D721Med (cell line): ENCODE measurements around the gene TOMM6.

Source experiments
- DNase-seq: peaks from one replicate; pipeline ENCODE4 v3.0.0; 2011; ENCODE audit warnings: low spot score; ENCODE audit not compliant: insufficient read length
- FAIRE-seq: peaks from 2 replicates; lab custom pipeline; 2011; peaks lifted over from hg19 to GRCh38; lab: Jason Lieb, UNC
- TF ChIP-seq, protein P1 (sequence below): IDR thresholded peaks from 2 replicates; pipeline ENCODE4 v1.5.1; 2012; ENCODE audit warnings: mild to moderate bottlenecking, control low read depth; ENCODE audit not compliant: insufficient read depth; ENCODE audit errors: missing control alignments

Gene TOMM6

DNA sequence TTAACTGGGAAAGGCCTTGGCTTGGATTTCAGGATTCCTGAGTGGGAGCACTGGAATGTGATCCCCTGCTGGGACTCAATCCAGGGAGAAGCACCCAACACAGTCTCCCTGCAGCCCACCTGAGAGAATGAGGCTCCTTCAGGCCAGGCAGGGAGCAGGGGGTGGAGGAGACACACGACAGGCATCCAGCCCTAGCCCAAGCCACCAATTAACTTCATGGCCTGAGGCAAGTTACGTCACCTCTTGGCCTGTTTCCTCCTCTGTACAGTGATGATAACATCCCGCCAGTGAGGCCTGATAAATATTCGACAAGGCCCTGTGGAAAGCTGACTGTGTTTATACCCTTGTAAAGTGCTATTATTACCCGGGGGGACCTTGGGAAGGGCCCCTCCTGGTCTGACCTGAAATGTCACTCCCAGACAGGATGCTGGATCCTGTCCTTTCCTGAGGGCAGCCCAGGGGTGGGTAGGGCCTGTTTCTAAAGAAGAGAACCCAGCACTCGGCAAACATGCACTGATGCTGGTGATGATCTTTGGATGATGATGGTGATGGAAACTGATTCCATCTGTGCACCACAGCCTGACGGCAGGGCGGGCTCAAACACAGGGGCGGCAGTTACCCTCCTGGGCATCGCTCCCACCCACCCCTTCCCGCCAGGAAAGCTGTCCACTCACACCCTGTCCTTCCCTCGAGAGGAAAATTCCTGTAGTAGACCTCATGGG, 20.2 kb upstream of the TOMM6 start:
- no peak for DNase-seq
- FAIRE-seq = no peak

DNA sequence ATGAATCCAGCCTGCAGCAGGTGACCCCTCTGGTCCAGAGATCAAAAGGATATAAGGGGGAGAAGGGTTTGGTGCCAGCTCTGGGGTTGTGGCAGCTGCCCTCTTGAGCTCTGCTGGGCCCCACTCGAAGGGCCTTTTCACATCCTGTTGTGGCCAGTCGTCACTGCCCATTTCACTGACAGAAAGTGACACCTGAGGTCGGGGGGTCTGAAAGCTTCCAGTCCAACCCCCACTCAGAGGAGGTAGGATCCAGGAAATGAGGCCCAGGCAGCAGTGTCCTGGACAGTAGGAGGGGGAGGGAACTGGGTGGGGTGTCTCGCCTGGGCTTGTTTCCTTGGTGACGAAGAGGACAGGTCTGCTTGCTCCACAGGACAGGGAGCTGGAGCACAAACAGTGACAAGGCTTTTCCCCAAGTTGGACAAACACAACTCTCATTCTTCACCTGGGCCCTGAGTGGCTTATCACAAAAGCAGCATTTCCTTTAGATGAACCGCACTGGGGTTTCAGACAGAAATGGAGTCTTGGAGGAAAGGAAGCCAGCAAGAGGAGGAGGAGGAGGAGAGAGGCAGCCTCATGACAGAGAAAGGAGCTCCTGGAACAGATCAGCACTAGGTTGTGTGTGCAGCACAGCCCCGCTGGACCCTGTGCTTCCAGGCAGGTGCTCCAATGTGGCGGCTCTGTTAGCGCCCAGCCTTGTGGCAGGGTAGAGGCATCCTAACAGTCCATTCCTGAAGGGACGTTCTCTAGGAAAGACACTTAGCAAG, 18.8 kb upstream of the TOMM6 start:
- DNase-seq = no peak
- TF ChIP-seq, protein P1, sequence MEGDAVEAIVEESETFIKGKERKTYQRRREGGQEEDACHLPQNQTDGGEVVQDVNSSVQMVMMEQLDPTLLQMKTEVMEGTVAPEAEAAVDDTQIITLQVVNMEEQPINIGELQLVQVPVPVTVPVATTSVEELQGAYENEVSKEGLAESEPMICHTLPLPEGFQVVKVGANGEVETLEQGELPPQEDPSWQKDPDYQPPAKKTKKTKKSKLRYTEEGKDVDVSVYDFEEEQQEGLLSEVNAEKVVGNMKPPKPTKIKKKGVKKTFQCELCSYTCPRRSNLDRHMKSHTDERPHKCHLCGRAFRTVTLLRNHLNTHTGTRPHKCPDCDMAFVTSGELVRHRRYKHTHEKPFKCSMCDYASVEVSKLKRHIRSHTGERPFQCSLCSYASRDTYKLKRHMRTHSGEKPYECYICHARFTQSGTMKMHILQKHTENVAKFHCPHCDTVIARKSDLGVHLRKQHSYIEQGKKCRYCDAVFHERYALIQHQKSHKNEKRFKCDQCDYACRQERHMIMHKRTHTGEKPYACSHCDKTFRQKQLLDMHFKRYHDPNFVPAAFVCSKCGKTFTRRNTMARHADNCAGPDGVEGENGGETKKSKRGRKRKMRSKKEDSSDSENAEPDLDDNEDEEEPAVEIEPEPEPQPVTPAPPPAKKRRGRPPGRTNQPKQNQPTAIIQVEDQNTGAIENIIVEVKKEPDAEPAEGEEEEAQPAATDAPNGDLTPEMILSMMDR = no peak
- FAIRE-seq = no peak

More for the DNA sequence above, 20.2 kb upstream of the TOMM6 start:
- TF ChIP-seq, protein P1 = no peak

DNA sequence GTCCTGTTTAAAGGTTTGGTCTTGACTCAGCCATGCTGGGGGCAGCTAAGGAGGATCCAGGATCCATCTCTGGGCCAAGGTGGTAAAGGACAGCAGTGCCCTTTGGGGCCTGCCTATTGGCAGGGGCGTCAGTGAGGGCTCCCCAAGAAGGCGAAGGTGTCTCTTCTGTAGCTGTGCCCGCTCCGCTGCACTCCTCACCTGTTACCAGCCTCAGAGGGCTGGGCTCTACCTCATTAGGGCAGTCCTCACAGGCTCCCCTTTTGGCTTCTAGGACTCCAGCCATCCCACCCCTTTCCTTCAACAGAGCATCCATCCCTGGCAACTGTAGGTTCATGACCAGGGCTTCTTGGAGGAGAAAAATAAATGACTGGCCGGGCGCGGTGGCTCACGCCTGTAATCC, 18.1 kb upstream of the TOMM6 start:
- TF ChIP-seq, protein P1 = no peak
- no peak for DNase-seq
- FAIRE-seq = no peak

DNA sequence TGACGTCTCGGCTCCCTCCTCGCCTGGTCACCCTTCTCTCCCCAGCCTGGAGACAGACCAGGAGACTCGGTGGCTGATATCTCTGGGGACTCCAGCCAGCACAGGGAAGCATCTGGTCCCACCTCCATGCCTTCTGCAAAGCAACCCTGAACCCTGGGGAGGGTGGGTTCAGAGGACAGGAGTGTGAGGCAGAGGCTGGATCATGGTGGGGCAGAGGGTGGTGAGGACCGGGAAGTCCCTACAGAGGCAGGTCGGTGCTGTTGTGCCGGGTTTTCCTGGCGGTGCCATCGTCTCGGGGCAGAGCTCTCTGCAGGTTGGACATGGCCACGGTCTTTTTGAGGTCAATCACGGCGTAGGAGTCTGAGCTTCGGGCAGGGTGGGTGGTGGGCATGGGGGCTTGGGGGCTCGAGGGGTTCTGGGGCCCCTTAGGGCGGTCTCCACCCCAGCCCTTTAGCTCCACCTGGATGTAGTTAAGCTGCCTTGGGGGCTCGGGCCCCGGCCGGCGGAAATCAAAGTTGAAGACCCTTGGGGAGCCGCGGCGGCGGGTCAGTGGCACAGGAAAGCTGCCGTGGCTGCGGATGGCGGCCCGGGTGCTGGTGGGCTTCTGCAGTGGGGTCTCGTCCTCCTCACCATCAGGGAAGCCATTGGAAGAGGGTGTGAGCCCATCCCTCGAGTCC, 17.0 kb upstream of the TOMM6 start:
- DNase-seq (no peak), FAIRE-seq (no peak)
- TF ChIP-seq, protein P1 = no peak

DNA sequence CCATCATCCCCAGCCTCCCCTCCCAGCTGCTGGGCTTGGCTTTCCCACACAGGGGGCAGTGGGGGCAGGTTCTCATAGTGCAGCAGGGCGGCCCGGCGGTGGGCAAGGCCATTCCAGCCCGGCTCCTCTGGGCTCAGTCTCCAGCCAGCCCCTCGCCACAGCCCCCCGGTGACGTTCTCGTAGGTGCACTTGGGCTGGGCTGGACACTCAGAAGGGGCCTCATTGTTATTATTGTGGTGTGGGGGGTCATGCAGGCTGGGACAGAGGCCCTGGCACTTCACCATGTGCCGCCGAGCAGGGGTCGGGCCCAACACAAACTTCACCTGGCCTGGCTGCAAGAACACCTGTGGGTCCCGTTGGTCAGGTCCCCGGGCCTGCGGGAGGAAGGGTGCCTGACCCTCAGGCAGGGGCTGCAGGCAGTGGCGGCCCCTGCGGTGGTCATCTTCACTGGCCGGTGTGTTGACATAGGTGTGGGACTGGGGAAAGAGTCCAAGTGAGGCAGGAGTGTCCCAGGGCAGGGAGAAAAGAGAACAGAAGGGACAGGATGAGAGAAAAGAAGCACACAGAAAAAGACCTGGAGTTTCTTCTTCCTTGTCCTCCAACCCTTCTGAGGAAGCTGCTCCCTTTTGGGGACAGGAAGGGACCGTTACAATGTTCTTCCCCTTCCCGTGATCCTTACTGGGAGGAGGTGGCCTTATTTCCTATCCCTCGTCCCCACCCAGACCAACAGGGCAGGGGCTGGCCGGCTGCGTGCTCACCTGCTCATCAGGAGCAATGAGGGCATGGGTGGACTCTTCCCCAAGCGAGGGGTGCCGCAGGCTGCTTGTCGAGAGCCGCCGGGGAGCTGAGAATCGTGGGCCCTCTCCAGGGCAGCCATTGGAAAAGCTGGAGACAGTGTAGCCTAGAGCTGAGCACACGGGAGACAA, 16.2 kb upstream of the TOMM6 start:
- FAIRE-seq (no peak), DNase-seq (no peak)
- TF ChIP-seq, protein P1 = no peak

DNA sequence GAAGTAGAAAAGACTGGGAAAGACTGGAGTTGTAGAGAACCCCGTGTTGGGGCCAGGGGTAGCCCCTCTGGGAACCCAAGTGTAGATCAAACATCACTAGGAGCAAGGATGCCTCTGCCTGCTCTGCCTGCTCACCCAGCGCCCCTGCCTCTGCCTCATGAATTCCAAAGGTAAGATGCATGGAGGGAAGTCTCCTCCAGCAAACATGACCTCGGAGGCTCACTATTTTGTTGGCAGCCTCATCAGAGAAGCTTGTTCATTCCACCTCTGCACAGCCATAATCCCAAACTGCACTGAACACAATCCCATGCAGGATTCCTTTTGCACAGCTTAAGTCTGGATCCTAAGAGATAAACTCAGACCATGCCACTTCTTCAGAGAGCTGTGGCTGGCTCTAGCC, 12.7 kb upstream of the TOMM6 start:
- FAIRE-seq = no peak
- DNase-seq = no peak
- TF ChIP-seq, protein P1 = no peak
